Thyroid gland (tissue), 4 donors: ENCODE results near the gene HAO2.

Experiments used
- CTCF ChIP-seq, 6 experiments: fragments of 200-600 bp in 3 of 6; fragments of 450-650 bp in 3 of 6; sonication (generic) in 3 of 6; IDR thresholded peaks; one replicate each; pipeline ENCODE4 v1.5.1; 2016 to 2019; ENCODE audit warnings: antibody characterized with exemption in 6 of 6, mild to moderate bottlenecking in 2 of 6, inconsistent platforms in 1 of 6, moderate library complexity in 1 of 6
- POLR2A ChIP-seq, 2 donors: fragments of 450-650 bp; IDR thresholded peaks; one replicate each; pipeline ENCODE4 v1.6.1; 2017; ENCODE audit warnings: antibody characterized with exemption in 2 of 2, mild to moderate bottlenecking in 2 of 2, moderate library complexity in 1 of 2

- TF ChIP-seq POLR2A (IDR thresholded peaks at IDR 0.05) (no peak), CTCF (IDR thresholded peaks at IDR 0.05) (no peak)
Measured at GRCh38 chr1:119374208-119374874, 5.8 kb downstream of the HAO2 start.
